GM18507 (cell line): ENCODE data around the gene ERN1.

Experiments
- DNase-seq: peaks from one replicate; pipeline ENCODE4 v3.0.0; 2011; ENCODE audit warnings: low read depth; ENCODE audit not compliant: insufficient read length; ENCODE audit errors: extremely low spot score
- FAIRE-seq: peaks from 2 replicates; lab custom pipeline; 2011; peaks lifted over from hg19 to GRCh38; lab: Jason Lieb, UNC

Gene ERN1

GRCh38 chr17:64001091-64001579 is 128.8 kb downstream of the ERN1 start:
- no peak for FAIRE-seq
- no peak for DNase-seq

GRCh38 chr17:63999680-64000531 is 130.0 kb downstream of the ERN1 start:
- DNase-seq (no peak), FAIRE-seq (no peak)

- no peak for DNase-seq
- FAIRE-seq = no peak
Observed at GRCh38 chr17:63998721-63999679, 130.9 kb downstream of the ERN1 start.

GRCh38 chr17:63998050-63998720 is 131.8 kb downstream of the ERN1 start, which contains the start of gene PRR29:
TSS of gene PRR29 (plus strand) at chr17:63998351. CDS start at chr17:63998365, 14 bp downstream.
- FAIRE-seq (no peak), DNase-seq (peak; percentile 90)

- DNase-seq (no peak), FAIRE-seq (no peak)
Observed at GRCh38 chr17:63997341-63998048, 132.4 kb downstream of the ERN1 start.

GRCh38 chr17:63996430-63997182 is 133.3 kb downstream of the ERN1 start:
- DNase-seq (no peak), FAIRE-seq (no peak)

GRCh38 chr17:63995626-63996025 is 134.3 kb downstream of the ERN1 start:
- DNase-seq (no peak), FAIRE-seq (no peak)

- FAIRE-seq = no peak
- no peak for DNase-seq
Observed at GRCh38 chr17:63993368-63993985, 136.5 kb downstream of the ERN1 start.

- DNase-seq = no peak
- FAIRE-seq = no peak
Observed at GRCh38 chr17:63991611-63992010, 138.3 kb downstream of the ERN1 start.

GRCh38 chr17:63989622-63990345 is 140.2 kb downstream of the ERN1 start:
- FAIRE-seq (no peak), DNase-seq (no peak)
